Measurements from ENCODE around the gene PGAP2.
A peak's percentile ranks its signal among the peaks of the same experiment; 100 is the strongest.

PGAP2 gene

DNA sequence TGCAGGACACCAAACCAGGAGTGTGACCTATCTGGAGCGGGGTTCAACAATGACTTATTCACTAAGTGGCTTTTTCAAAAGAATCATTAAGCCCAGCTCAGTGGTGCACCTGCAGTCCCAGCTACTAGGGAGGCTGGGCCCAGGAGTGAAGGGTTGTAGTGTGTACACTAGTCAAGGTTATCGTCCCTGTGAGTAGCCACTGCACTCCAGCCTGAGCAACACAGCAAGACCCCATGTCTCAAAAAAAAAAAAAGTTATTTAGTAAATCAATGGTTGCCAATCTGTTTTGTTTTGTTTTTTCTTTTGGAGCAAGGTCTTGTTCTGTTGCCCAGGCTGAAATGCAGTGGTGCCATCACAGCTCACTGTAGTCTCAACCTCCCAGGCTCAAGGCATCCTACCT lies 24.5 kb downstream of the PGAP2 start:
- no peak for DNase-seq (ENCODE audit: low spot score)

DNA sequence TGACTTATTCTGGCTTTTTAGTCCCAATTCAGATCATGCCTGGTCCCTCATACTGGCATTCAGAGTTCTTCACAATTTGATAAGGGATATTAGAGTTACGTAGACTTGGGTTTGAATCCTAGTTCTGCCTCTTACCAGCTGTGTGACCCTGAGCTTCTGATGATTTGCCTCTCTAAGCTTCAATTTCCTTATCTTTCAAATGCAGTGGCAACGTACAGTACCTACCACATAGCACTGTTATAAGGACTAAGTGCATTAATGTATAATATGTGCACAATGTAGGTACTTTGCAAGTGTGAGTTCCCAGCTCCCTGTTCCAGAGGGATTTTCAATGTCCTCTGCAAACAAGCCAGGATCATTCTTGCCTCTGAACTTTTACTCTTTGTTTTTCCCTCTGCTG lies 25.1 kb downstream of the PGAP2 start:
- no peak for DNase-seq (ENCODE audit: low spot score)

DNA sequence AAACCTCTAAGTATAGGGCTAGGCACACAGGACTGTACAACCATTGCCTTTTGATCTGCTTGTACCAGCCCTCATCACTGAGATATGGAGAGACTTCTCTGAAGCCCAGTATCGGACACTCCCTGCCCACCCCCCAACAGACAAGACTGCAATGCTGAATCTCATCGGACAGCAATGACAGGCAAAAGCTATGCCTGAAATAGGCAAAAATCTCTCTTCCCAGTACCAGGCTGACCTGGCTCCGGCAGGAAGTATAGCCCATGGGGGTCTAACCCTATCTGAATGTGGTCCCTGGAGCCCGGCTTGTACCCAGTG lies 25.9 kb downstream of the PGAP2 start:
- DNase-seq (ENCODE audit: low spot score) = no peak

DNA sequence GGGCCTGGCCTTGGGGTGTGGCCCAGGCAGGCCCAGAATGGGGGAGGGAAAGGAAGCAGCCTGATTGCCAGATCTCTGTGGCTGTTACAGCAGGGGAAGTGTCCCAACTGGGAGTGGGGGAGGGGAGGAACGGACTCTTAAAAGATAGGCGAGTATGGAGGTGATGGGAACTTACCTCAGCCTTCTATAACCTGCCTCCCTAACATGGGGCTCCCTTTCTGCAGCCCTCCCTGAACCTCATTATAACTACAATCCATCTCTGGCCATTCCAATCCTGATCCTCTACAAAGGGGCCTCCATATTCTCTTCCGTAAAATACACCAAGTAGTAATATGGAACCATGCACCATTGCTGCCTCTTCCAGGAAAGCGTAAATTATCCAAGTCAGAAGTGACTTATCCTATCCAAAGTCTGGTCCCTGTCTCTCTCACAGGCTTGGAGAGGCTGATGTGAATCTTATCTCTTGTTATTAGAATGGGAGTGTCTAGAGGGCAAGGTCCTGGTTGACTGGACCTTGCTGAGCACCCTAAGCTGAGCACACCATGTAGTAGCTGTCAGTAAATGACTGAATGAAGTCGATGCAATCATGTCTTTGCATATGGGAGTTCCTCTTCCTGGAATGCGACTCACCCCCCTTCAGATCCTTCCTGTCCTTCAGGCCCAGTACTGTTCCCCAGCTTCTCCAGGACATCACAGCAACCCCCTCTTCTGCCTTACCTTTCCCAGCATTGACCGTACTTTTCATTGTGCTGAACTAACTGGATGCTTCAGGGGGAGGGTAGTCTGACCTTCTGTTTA lies 26.5 kb downstream of the PGAP2 start:
- DNase-seq (ENCODE audit: low spot score) = no peak

DNA sequence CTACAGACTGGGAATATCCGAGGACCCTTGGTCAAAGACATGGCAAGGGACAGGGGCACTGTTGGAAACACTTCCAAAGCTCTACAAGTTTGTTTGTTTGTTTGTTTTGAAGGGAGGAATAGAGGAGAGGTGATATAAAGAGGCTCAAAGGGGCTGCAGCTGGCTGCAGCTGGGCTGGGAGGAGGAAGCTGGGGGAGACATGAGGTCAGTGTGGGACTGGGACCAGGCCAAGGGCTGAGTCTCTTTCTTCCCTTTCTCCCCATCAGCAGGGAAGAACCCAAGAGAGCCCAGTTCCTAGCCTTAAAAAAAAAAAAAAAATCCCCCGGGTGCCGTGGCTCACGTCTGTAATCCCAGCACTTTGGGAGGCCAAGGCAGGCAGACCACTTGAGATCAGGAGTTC lies 27.4 kb downstream of the PGAP2 start:
- DNase-seq (ENCODE audit: low spot score) = no peak

DNA sequence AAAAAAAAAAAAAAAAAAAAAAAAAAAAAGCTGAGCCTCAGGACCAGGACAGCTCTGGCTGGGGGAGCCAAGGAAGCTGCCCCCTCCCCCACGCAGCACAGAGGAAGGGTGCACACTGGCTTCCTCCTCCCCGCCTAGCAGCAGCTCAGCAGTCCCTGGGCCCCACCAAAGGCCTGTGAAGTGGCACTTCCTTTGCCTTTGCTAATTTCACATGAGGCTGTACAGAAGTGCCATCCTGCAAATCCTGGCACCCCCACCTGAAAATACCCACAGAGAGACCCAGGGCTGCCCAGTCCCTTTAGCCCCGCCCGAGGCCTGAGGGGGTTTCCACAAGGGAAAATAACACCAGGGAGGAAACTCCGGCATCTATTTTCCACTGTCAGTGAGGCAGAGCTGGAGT lies 28.5 kb downstream of the PGAP2 start:
- peak; percentile 70 for DNase-seq (ENCODE audit: low spot score)

DNA sequence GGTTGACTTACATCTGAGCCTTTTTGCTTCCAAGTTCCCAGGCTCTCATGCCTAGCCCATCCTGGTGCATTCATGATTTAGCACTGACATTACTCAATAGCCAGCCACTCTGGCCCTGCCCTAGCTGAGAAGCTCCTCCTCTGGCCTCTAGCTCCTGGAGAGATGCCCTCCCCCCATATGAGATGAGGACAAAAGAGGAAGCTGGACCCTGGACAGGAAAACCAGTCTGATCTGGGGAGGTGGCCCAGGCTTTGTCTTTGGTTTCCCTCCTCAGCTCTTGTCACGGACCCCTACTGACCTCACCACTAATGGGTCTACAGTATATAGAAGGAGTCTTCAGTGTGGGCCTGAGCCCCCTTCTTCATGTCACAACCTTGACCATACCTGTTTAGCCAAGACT lies 29.4 kb downstream of the PGAP2 start:
- DNase-seq (ENCODE audit: low spot score) = no peak

DNA sequence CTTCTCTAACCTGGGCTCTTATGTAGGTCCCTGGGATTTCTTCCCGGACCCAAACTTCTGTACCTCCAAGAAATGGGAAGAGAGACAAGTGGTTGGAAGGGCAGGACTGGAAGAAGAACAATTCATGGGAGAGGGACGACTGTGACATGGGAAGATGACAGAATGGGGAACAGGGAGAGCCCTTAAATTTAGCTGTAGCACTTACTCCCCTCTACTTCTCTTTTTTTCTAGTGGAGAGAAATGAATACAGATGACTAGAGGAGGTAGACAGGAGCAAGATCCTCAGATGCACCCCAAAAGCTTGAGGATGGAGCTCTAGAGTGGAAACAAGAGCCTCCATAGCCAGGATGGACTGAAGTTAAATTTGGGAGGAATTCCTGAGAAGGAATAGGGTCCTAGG lies 30.1 kb downstream of the PGAP2 start:
- DNase-seq (ENCODE audit: low spot score) = no peak

DNA sequence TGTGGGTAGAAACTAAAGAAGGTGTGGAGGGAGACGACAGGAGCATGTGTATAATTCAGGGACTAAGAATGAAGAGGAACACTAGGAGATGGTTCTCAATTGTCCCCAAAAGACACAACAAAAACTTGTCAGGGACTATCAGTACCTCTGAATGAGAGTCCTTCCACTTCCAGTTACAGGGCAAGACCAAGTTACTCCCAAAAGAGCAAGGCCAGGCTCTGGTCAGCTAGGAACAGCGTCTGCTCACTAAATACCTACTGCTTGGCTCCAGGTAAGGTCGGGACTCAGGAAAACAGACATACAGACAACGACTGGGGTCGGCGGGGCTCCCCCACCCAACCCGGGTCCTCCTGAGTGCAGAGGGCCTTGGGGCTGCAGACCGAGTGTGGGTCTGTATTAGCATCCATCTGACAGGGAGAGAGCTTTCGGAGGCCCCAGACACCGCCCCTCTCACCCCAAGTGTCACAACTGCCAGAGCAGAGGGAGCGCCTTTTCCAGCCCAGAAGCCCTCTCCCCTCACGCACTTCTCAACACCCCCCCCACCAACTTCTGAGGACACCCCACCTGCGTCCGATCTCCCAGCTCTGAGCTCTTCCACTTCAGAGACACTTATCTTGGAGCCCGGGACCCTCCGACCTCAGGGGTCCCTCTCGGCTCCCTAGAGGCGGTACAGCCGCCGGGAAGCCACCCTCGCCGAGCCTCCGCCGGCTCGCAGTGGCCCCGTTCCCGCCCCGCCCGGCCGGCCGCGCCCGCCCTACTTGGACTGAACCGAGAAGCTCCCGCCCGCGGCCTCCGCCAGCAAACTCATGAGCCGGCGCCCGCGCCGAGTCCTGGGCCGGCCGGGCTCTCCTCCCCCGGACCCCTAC lies 31.9 kb downstream of the PGAP2 start:
- DNase-seq (ENCODE audit: low spot score) = no peak

DNA sequence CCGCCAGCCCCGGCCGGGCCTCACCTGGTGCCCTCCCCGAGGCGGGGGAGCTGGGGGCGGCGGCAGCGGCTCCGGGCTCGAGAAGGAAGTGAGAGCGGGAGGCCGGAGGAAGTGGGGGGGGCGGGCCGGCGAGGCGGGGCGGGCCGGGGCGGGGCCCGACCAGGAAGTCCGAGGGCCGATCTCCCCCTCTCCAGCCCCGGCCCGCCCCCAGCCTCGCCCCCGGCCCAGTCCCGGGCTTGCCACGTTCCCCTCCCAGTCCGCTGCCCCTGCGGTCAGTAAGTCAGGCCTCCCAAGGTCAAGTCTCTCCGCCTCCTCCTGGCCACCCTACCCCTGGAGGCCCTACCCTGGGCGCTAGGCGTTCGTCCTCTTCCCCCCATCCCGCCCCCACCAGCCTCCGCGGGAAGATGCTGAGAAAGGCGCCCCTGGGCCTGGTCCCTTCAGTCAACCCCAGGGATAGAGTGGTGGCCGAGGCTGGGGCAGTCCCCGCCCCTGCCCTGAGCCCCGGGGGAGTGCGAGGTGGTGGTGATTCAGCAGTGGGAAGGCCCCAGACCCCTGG lies 32.6 kb downstream of the PGAP2 start, which contains the start of gene RHOG:
TSS of gene RHOG (minus strand) at position 90 of the 556 bp plus-strand sequence. CDS start 12,821 bp downstream, outside the sequence.
- DNase-seq (ENCODE audit: low spot score) = peak; percentile 63

DNA sequence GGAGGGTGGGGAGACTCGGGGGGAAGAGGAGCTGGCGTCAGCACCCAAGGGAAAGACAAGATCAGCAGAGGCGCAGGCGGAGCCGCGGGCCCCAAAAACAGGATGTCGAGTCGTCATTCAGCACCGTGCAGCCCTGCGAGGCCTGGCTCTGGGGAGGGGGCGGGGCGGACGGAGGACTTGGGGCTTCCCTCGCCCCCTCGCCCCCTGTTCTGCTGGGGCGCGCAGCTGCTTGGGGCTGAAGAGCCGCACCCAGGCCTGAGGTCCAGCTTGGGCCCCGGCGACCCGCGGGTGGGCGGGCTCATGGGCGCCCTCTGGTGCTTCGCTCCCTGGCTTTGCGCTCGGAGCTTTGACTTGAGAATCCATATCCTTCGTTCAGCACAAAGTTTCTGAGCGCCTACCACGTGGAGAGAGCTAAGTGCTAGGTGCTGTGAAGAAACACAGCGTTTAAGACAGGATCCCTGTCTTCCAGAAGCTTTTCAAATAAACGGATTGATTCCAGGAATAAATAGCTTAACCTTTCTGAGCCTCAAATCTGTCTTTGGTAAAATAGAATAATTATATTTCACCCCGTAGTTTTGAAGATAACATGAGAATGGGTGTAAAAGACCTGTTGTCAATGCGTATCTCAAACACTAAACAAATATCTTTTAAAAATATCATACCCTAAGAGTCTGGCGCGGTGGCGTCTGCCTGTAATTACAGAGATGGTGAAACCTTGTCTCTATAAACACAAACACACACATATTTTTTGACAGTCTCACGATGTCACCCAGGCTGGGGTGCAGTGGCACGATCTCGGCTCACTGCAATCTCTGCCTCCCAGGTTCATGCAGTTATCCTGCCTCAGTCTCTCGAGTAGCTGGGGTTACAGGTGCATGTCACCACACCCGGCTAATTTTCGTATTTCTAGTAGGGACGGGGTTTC lies 33.3 kb downstream of the PGAP2 start:
- DNase-seq (ENCODE audit: low spot score) = peak; percentile 92

DNA sequence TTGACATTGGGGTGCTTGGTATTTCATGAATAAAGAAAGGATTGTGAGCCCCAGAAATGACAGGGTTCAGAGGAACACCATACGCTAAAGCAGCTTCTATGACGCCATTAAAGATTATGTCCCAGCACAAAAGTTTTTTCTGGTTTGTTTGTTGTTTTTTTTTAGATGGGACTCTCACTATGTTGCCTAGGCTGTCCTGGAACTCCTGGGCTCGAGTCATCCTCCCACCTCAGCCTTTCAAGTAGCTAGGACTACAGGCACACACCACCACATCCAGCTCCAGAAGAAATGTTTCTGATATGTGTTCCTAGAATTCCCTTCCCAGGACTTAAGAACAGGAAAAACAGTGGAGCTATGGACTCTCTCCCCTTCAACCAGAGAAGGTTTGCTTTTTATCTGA lies 35.0 kb downstream of the PGAP2 start:
- DNase-seq (ENCODE audit: low spot score) = no peak

DNA sequence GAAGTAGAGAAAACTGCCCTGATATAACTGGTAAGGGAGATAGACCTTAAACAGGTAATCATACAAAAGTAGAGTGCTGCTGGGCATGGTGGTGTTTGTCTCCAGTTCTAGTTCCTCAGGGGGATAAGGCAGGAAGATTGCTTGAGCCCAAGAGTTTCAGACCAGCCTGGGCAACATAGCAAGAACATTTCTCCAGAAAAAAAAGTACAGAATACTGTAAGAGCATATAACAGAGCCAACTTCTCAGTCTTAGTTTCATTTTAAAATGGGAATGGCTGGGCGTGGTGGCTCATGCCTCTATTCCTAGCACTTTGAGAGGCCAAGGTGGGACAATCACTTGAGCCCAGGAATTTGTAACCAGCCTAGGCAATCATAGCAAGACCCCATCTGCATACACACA lies 36.9 kb downstream of the PGAP2 start:
- no peak for DNase-seq (ENCODE audit: low spot score)

DNA sequence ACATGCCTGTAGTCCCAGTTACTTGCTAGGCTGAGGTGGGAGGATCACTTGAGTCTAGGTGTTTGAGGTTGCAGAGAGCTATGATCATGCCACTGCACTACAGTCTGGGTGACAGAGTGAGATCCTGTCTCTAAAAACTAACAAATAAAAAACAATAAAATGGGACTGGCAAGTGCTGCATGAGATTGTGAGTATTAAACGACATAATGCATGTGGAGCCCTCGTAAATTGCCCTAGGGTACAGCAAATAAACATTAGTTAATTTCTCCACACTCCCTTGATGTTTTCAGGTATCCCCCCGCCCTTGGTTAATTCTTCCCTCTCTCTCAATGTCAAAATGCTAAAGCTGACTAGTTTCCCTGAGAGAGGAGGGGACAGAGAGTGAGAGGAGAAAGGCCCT lies 37.3 kb downstream of the PGAP2 start:
- DNase-seq (ENCODE audit: low spot score) = no peak

DNA sequence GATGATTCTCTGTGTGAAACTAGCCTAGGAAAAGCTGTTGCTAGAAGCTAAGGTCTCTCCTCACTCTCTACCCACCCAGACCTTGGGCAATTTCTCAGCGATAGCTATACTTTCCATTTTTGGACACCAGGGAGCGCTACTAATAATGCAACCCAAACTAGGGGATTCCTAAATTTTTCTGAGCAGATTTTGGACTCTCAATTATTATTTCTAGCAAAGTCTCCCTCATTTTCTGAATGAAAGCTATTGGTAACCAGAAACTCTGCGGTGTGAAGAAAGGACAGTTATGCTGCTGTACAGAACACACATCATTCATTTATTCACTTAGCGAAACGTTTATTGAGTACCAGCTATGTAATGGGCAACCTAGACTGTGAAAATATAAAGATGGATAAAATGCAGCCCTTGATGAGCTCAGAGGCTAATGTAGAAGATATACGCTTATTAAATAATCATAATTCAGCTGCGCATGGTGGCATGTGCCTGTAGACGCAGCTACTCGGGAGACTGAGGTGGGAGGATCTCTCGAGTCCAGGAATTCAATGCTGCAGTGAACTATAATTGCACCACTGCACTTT lies 41.0 kb downstream of the PGAP2 start:
- DNase-seq (ENCODE audit: low spot score) = peak; percentile 59

DNA sequence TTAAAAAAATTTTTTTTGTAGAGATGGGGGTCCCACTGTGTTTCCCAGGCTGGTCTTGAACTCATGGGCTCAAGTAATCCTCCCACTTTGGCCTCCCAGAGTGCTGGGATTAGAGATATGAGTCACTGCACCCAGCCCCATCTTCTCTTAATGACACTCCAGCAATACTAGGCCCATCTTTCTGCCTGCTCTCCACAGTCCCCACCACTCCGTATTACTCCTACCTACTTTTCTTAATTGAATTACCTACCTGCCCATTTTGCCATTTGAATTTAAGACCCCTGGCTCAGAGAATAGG lies 45.1 kb downstream of the PGAP2 start:
- no peak for DNase-seq (ENCODE audit: low spot score)

DNA sequence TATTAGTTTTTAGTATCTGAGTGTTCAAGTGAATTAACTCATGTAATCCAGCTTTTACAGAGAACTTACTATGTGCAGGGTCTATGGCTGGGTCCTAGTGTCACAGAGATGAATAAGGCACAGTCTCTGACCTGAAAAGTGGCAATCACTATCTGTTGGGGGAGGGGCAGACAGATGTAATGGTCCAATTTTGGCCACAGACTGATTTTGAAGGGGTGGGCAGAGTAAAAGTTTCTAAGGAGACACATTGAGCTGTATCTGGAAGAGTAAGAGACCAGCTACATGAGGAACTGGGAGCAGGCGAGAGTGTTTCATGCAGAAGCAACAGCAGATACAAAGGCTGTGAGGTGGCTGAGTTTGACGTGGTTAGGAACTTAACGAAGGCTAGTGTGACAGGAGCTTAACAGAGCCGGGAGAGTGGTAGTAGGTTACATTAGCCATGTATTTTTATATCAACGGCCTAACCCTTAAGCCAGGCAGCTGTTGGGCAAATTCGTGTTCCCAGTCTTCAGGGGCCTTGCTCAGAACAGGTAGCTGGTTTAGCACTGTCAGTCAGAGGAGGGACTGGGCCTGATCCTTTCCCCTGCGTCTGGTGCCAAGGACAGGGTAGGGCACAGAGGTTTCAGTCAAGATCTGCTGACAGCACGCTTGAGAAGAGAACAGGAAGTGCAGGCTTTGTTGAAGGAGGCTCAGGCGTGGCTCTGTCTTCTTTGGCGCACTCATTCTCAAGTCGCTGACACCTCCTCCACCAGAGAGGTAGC lies 45.7 kb downstream of the PGAP2 start:
- DNase-seq (ENCODE audit: low spot score) = peak; percentile 81

DNA sequence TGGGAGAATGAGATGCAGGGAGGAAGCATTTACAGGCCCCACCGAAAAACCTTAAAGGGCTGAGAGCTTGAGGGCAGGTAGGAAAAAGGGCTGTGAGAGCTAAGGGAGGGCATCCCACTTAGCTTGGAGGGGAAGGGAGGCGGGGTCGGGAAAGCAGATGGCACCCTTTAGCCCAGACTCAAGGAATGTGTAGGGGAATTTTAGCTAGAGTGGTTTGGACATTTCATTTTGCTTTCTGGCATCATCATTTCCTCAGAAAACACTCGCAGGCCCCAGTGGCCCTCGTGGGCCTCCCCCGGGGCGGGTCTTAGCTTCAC lies 46.3 kb downstream of the PGAP2 start:
- DNase-seq (ENCODE audit: low spot score) = no peak

DNA sequence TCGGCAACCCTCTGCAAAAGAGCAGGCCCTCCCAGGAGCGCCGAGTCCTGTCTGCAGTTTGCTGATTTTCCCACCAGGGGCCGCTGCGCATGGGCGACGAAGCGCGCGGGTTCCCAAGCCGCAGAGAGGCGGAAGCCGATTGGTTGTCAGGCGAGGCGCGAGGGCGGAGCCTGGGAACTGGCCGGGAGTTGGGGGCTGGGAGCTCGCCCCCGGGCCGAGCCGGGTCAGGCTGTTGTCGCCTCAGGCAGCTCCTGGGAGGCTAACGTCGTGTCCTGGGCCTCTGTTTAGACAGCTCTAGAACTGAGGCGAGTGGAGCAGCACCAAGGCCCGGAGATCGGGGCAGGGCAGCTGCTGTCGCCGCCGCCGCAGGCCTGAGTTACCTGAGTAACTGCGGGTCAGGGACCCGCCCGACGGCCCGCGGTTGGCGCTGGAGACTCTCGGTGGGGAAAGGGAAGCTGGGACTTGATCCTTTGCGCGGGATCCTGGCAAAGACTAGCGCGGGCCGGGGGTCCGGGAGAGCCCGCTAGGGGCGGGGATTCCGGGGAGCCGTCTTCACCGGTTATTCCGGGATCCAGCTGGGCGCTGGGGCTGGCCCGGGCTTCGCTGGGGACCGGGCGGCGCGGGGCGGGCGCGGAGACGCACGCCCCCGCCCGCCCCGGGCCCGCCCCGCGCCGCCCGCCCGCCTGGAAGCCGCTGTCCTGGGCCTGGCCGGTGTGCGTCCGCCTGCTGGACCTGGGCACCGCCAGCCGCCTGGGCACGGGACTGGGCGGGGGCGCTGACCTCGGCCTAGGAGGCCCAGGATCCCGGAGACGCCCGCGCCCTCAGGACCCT lies 46.8 kb downstream of the PGAP2 start, which contains the start of gene STIM1:
TSS of gene STIM1 (plus strand) at position 688 of the 831 bp plus-strand sequence. CDS start 607 bp downstream, outside the sequence.
- DNase-seq (ENCODE audit: low spot score) = peak; percentile 95

DNA sequence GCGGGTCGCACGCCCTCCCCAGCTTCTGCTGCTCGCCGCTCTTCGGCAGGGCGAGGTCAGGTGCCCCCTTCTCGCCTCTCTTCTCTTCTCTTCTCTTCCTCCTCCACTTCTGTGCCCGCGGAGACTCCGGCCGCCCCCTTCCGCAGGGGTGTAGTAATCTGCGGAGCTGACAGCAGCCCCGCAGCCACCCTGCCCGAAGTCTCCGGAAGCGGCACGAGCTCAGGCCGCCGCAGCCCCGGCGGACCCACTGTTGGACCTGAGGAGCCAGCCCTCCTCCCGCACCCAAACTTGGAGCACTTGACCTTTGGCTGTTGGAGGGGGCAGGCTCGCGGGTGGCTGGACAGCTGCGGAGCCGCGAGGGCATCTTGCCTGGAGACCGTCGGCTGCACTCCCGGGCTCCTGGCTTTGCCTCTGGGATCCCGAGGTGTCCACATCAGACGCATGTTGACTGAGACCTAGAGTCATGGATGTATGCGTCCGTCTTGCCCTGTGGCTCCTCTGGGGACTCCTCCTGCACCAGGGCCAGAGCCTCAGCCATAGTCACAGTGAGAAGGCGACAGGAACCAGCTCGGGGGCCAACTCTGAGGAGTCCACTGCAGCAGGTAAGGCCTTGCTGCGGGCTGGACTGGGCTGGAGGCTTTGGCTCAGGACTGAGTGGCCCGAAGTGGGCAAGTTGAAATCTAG lies 47.6 kb downstream of the PGAP2 start:
- DNase-seq (ENCODE audit: low spot score) = no peak

Data from CD4-positive, alpha-beta T cell treated with Interleukin-6 at 100 ng/mL for 8 hours (primary cell).